AG08395 (cell line): ENCODE data around the gene SSTR4.

Experiments used
- DNase-seq: peaks from one replicate; pipeline ENCODE4 v3.0.0; 2012; ENCODE audit warnings: mixed read lengths, low spot score

SSTR4 gene

GRCh38 chr20:23086931-23087411 is 51.9 kb downstream of the SSTR4 start:
- no peak for DNase-seq

- DNase-seq: no peak
These were observed 52.6 kb downstream of the SSTR4 start for GRCh38 chr20:23087587-23088251.
